Keratinocyte (primary cell): ENCODE data around the gene CCDC192. TPM values are rescaled to one million over a fixed set of nuclear protein-coding genes. Genes with fewer than 3 reads are reported as not detected.

Source experiments
- DNase-seq: peaks from one replicate; pipeline ENCODE4 v3.0.0-alpha.2; 2011; ENCODE audit warnings: low read depth, missing footprints, low spot score
- FAIRE-seq: peaks from 2 replicates; lab custom pipeline; 2011; peaks lifted over from hg19 to GRCh38; lab: Jason Lieb, UNC
- H2AFZ ChIP-seq: 2 replicates; pipeline ENCODE4 v1.6.0; 2012; ENCODE audit warnings: low read length, control low read depth, inconsistent platforms; ENCODE audit not compliant: control insufficient read depth
- H3K27ac ChIP-seq: 2 replicates; pipeline ENCODE4 v1.5.1; 2011; ENCODE audit warnings: low read length; ENCODE audit not compliant: control insufficient read depth, insufficient read depth
- H3K27me3 ChIP-seq: 3 replicates; pipeline ENCODE4 v1.6.0; 2011; ENCODE audit warnings: low read length; ENCODE audit not compliant: control insufficient read depth, insufficient read depth; ENCODE audit errors: extremely low read depth
- H3K36me3 ChIP-seq, 2 experiments: 2 replicates in 1 of 2; 3 replicates in 1 of 2; pipeline ENCODE4 v1.5.1; 2011; ENCODE audit warnings: low read length in 2 of 2, mild to moderate bottlenecking in 1 of 2; ENCODE audit not compliant: control insufficient read depth in 2 of 2, insufficient read depth in 2 of 2; ENCODE audit errors: extremely low read depth in 1 of 2
- H3K4me1 ChIP-seq: 3 replicates; pipeline ENCODE4 v1.5.1; 2011; ENCODE audit warnings: low read length; ENCODE audit not compliant: control insufficient read depth, insufficient read depth; ENCODE audit errors: extremely low read depth
- H3K4me2 ChIP-seq: 3 replicates; pipeline ENCODE4 v1.6.0; 2011; ENCODE audit warnings: low read depth, low read length; ENCODE audit not compliant: control insufficient read depth, insufficient read depth; ENCODE audit errors: extremely low read depth
- H3K4me3 ChIP-seq, 3 experiments: fragments of 200-600 bp in 1 of 3; sonication (generic) in 1 of 3; 2 replicates in 2 of 3; 3 replicates in 1 of 3; pipeline ENCODE4 v1.5.1; 2011 to 2016; ENCODE audit warnings: low read length in 3 of 3, mild to moderate bottlenecking in 3 of 3, control low read depth in 2 of 3, inconsistent platforms in 1 of 3, low read depth in 1 of 3, mixed read lengths in 1 of 3, mixed run types in 1 of 3, moderate library complexity in 1 of 3; ENCODE audit not compliant: control insufficient read depth in 2 of 3, insufficient read depth in 2 of 3; ENCODE audit errors: extremely low read depth in 1 of 3
- H3K79me2 ChIP-seq: 2 replicates; pipeline ENCODE4 v1.6.0; 2012; ENCODE audit warnings: low read length; ENCODE audit not compliant: control insufficient read depth, insufficient read depth
- H3K9ac ChIP-seq: 3 replicates; pipeline ENCODE4 v1.6.0; 2011; ENCODE audit warnings: low read length; ENCODE audit not compliant: control insufficient read depth, insufficient read depth; ENCODE audit errors: extremely low read depth
- H3K9me1 ChIP-seq: 3 replicates; pipeline ENCODE4 v1.6.0; 2011; ENCODE audit warnings: low read length; ENCODE audit not compliant: control insufficient read depth, insufficient read depth; ENCODE audit errors: extremely low read depth
- H3K9me3 ChIP-seq: 2 replicates; pipeline ENCODE4 v1.5.1; 2012; ENCODE audit warnings: low read depth, low read length; ENCODE audit not compliant: control insufficient read depth
- H4K20me1 ChIP-seq: 3 replicates; pipeline ENCODE4 v1.6.0; 2011; ENCODE audit warnings: low read length; ENCODE audit not compliant: control insufficient read depth, insufficient read depth; ENCODE audit errors: extremely low read depth
- CTCF ChIP-seq, 3 experiments: IDR thresholded peaks in 1 of 3; conservative IDR thresholded peaks in 1 of 3; optimal IDR thresholded peaks in 1 of 3; 2 replicates in 2 of 3; 3 replicates in 1 of 3; pipeline versions ENCODE3 to v1.5.1; 2011; ENCODE audit warnings: low read length in 3 of 3, mild to moderate bottlenecking in 3 of 3, moderate library complexity in 2 of 3, control low read depth in 1 of 3, inconsistent platforms in 1 of 3; ENCODE audit not compliant: insufficient read depth in 2 of 3; ENCODE audit errors: extremely low read depth in 1 of 3
- EZH2 ChIP-seq: IDR thresholded peaks from one replicate; pipeline ENCODE4 v1.6.1; 2012; ENCODE audit warnings: inconsistent platforms, mild to moderate bottlenecking, low read length, moderate library complexity
- dilution Hi-C: fragments of 300-500 bp; cut with MboI; formaldehyde crosslinking; loops from one replicate; pipeline ENCODE4 v1.7.0; 2020; ENCODE audit warnings: low sequenced_read_pairs; ENCODE audit not compliant: extremely low pct_ligation_motif_present
- polyA plus RNA-seq, 5 experiments: library from polyadenylated mRNA; depleted of rRNA in 3 of 5; stranded (reverse) in 3 of 5; stranded (forward) in 1 of 5; unstranded in 1 of 5; fragments of >200 nt; gene quantifications; 1 replicate in 1 of 5; 2 replicates in 3 of 5; 3 replicates in 1 of 5; pipeline versions ENCODE4 v1.2.1 to v1.2.3, GENCODE V29; 2011 to 2012; ENCODE audit warnings: missing spikeins in 2 of 5, low read depth in 1 of 5, low replicate concordance in 1 of 5

The CCDC192 gene
- polyA plus RNA-seq, 1 donor (not counting 4 experiments of a cell fraction or from before 2014, with no cell fraction given), result not detected

DNA sequence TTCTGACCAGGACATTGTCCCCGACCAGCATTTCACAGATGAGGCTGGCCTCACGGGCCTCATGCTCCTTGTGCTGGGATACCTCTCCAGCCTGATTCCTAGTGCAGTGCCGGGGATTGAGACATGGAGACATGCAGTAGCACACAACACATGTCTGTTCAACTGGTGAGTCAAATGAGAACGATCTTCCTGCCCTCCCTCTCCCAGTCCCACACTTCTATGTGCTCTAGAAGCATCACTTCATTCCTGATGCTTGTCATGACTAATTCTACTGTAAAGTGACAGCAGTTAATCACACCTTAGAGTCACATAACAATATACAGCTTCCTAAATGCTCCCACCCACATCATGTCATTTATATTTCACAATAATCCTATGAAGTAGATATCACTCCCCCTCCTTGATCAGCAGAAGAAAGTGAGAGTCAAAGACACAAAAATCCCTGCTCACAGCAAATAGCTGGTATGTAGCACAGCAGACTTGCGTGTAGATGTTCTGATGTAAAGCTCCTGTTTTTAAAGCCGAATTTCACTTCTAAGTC, 101.8 kb downstream of the CCDC192 start:
- no peaks in the 10 kb centered on the region for H4K20me1 ChIP-seq
- peak; percentile 69 for FAIRE-seq
- H3K79me2 ChIP-seq, result no peaks in the 10 kb centered on the region
- H3K36me3 ChIP-seq, result no peaks in the 10 kb centered on the region
- DNase-seq, result peak; percentile 49
- H3K27ac ChIP-seq, result no peak overlapping the region
- no peak overlapping the region for H3K4me3 ChIP-seq
- no peak overlapping the region for H3K9ac ChIP-seq
- peaks cover 10% of the 10 kb centered on the region for H3K4me1 ChIP-seq
- H3K4me2 ChIP-seq, result no peak overlapping the region
- no peak overlapping the region for H2AFZ ChIP-seq
- no peaks in the 10 kb centered on the region for H3K9me1 ChIP-seq
- TF ChIP-seq CTCF (optimal IDR thresholded peaks at IDR 0.05 in 1 of 3, IDR thresholded peaks at IDR 0.05 in 1 of 3, conservative IDR thresholded peaks at IDR 0.05 in 1 of 3; ENCODE audit: extremely low read depth in 1 of 3, insufficient read depth in 2 of 3, low read length in 3 of 3) (no peak), EZH2 (no peak)
- H3K9me3 ChIP-seq, result no peaks in the 10 kb centered on the region
- dilution Hi-C loops, result no loop called here
- no peaks in the 10 kb centered on the region for H3K27me3 ChIP-seq

GRCh38 chr5:127805448-127805847, 102.3 kb downstream of the CCDC192 start:
- Histone ChIP-seq H3K4me1 (peaks cover 10% of the 10 kb centered on the region), H4K20me1 (no peaks in the 10 kb centered on the region), H3K9me3 (no peaks in the 10 kb centered on the region), H3K4me2 (no peak overlapping the region), H3K27ac (no peak overlapping the region), H3K27me3 (no peaks in the 10 kb centered on the region), H2AFZ (no peak overlapping the region), H3K4me3 (no peak overlapping the region), H3K9me1 (no peaks in the 10 kb centered on the region), H3K9ac (no peak overlapping the region), H3K79me2 (no peaks in the 10 kb centered on the region), H3K36me3 (no peaks in the 10 kb centered on the region)
- DNase-seq, result no peak
- dilution Hi-C loops, result no loop called here
- FAIRE-seq, result no peak
- TF ChIP-seq CTCF (optimal IDR thresholded peaks at IDR 0.05 in 1 of 3, IDR thresholded peaks at IDR 0.05 in 1 of 3, conservative IDR thresholded peaks at IDR 0.05 in 1 of 3; ENCODE audit: extremely low read depth in 1 of 3, insufficient read depth in 2 of 3, low read length in 3 of 3) (no peak), EZH2 (no peak)
